ENCODE data around the gene LRP6.

LRP6 gene

DNA sequence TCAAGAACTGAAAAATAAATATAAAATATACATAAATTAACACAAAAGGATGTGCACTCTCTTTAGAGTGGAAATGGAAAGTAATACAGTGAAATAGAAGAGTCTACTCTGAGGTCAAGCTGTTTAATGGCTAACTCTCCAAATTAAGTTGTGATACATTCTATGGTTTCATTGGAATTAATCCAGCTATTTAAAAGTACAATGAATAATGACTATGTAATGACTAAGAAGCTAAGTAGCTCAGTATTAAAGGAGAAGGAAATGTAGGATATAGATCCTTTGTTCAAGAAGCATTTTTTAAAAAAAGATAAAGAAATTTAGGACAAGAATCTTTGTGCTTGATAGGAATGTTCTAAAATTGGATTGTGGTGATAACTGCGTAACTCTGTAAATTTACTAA is 85.3 kb downstream of the LRP6 start:
- DNase-seq (ENCODE audit: extremely low read depth, low read depth), result no peak
- TF ChIP-seq, protein P1, sequence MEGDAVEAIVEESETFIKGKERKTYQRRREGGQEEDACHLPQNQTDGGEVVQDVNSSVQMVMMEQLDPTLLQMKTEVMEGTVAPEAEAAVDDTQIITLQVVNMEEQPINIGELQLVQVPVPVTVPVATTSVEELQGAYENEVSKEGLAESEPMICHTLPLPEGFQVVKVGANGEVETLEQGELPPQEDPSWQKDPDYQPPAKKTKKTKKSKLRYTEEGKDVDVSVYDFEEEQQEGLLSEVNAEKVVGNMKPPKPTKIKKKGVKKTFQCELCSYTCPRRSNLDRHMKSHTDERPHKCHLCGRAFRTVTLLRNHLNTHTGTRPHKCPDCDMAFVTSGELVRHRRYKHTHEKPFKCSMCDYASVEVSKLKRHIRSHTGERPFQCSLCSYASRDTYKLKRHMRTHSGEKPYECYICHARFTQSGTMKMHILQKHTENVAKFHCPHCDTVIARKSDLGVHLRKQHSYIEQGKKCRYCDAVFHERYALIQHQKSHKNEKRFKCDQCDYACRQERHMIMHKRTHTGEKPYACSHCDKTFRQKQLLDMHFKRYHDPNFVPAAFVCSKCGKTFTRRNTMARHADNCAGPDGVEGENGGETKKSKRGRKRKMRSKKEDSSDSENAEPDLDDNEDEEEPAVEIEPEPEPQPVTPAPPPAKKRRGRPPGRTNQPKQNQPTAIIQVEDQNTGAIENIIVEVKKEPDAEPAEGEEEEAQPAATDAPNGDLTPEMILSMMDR (IDR thresholded peaks at IDR 0.05; ENCODE audit: low read depth, low read length), result no peak

DNA sequence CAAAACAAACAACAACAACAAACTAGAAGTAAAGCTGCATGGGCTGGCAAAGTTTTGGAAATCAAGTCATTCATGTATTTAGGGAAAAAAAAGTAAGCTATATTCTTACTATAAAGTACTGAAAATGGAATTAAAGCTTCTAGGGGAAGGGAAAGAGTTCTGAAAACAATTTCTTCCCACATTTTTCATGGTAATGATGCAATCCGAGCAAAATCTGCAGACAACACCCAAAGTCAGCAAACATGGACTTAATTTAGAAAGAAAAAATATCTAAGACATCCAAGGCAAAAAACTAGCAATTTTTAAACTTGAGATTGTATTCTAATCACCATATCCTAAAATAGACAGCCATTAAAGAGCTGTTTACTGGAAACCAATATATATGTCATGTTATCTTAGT is 86.3 kb downstream of the LRP6 start:
- TF ChIP-seq, protein P1 (IDR thresholded peaks at IDR 0.05; ENCODE audit: low read depth, low read length), result no peak
- no peak for DNase-seq (ENCODE audit: extremely low read depth, low read depth)

DNA sequence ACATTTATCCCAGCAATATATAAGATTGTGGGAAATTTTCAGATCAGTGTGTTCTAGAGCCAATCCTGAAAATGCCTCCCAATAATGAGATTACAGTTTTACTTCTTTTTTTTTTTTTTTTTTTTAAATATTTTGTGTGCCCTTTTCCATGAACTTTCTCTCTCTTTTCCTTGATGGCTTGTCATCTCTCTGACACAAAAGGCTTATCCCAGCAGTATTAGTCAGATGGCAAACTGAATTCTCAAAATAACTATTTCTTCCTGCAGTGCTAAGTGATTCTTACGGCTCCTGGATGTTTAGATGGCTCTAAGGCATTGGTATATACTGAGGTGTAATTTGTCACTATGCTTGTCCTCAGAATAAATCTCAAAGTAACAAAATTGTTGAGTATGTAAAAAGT is 86.7 kb downstream of the LRP6 start:
- TF ChIP-seq, protein P1 (IDR thresholded peaks at IDR 0.05; ENCODE audit: low read depth, low read length), result no peak
- DNase-seq (ENCODE audit: extremely low read depth, low read depth), result no peak

DNA sequence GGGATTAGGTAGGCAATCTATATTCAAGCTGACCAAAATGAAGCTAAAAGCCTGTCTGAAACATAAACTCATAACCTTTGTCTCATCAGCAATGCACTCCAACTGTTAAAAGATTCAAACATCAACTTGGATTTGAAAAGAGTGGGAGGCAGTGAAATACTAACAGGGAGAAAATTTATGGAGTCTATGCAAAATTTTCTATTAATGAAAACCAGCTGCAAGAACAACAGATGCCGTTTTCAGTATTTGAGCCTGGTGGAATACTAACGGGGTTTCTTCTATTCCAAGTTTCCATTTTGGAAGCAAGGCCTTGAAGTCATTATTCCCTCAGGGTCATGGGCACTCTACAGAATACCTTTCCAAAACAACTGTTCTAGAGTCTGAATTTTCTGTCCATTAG is 88.3 kb downstream of the LRP6 start:
- DNase-seq (ENCODE audit: extremely low read depth, low read depth), result no peak
- TF ChIP-seq, protein P1 (IDR thresholded peaks at IDR 0.05; ENCODE audit: low read depth, low read length), result no peak

DNA sequence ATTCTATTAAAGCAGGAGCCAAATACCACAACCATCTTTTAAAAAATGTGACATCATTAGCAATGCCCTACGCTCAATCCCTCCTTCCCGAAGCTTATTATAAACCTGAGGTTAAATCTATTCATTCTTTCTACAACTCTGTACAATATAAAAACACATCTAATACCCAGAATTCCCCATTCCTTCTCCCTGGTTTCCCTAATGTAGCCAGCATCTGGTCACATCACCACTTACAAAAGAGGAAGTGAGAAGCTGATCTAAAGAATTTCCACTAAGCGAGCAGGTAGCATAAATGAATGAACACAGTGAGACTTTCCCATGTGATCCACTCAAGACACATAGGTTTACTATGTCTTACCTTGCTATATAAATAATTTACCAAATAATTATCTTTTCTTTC is 90.4 kb downstream of the LRP6 start:
- TF ChIP-seq, protein P1 (IDR thresholded peaks at IDR 0.05; ENCODE audit: low read depth, low read length), result no peak
- DNase-seq (ENCODE audit: extremely low read depth, low read depth), result no peak

DNA sequence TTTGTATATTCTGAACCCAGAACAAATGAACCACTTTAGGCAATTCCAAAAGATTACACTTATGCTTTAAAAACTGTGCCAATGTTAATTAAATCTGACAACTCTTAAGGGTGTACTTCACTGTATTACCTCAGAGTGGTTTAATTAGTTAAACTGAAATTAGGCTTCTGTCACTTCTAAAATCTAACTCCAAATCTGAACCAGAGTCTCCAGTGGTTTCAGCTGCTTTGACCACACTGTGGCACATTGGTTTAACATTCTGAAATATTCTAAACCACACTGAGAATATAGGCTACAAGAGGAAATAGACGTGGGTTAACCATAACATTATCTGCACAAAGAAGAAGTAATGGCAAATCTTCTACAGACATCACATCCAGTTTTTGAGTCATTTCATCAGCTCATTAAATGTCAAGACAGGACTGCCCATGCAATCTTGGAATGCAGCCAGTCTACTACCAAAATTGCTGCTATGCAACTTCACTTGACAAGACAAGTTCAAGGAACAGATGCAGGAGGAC is 94.8 kb downstream of the LRP6 start:
- no peak for DNase-seq (ENCODE audit: extremely low read depth, low read depth)
- TF ChIP-seq, protein P1 (IDR thresholded peaks at IDR 0.05; ENCODE audit: low read depth, low read length), result no peak

DNA sequence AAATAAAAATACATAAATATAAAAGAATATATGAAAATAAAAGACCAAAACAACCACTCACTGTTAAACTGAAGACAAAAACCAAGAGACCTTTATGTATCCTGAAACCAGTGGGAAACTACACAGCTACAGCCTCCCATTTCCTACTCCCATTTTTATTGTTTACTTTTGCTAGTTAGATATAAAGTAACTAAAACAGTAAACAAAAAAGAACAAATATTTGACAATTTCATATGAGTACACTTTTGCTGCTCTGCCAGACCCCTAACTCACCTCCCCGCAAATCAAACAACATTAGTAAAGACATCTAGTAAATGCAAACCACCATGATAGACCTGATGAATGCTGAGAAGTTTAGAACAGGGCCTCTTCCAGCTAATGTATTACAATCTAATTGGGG is 99.0 kb downstream of the LRP6 start:
- no peak for DNase-seq (ENCODE audit: extremely low read depth, low read depth)

More for the DNA sequence above, 99.0 kb downstream of the LRP6 start:
- TF ChIP-seq, protein P1 (IDR thresholded peaks at IDR 0.05; ENCODE audit: low read depth, low read length), result no peak
